Mesenchymal stem cell (in vitro differentiated cells and primary cell): ENCODE measurements around the gene DCUN1D2.
A peak's percentile ranks its signal among the peaks of the same experiment; 100 is the strongest.

Experiments used
- DNase-seq: peaks from one replicate; pipeline ENCODE4 v3.0.0-alpha.2; 2013
- H2AFZ ChIP-seq: one replicate; pipeline ENCODE4 v1.6.1; 2013; ENCODE audit warnings: low read depth, mild to moderate bottlenecking, control low read depth, inconsistent platforms, low read length, moderate library complexity
- H2AK5ac ChIP-seq: 2 replicates; pipeline ENCODE4 v1.6.1; 2013; ENCODE audit warnings: low read length, moderate library complexity, mild to moderate bottlenecking, inconsistent platforms; ENCODE audit not compliant: severe bottlenecking
- H2BK120ac ChIP-seq: one replicate; pipeline ENCODE4 v1.6.1; 2013; ENCODE audit warnings: low read depth, mild to moderate bottlenecking, inconsistent platforms, low read length, moderate library complexity
- H2BK12ac ChIP-seq, 2 experiments: one replicate each; pipeline ENCODE4 v1.6.1; 2013; ENCODE audit warnings: inconsistent platforms in 2 of 2, low read length in 2 of 2, mild to moderate bottlenecking in 2 of 2, moderate library complexity in 2 of 2, control low read depth in 1 of 2
- H2BK15ac ChIP-seq: one replicate; pipeline ENCODE4 v1.6.1; 2013; ENCODE audit warnings: mild to moderate bottlenecking, low read depth, inconsistent platforms; ENCODE audit not compliant: poor library complexity, severe bottlenecking
- H2BK5ac ChIP-seq: 2 replicates; pipeline ENCODE4 v1.6.1; 2013; ENCODE audit warnings: low read depth, mild to moderate bottlenecking, low read length, control low read depth, inconsistent platforms; ENCODE audit not compliant: poor library complexity, severe bottlenecking
- H3K14ac ChIP-seq, 2 experiments: one replicate each; pipeline ENCODE4 v1.6.1; 2013; ENCODE audit warnings: inconsistent platforms in 2 of 2, low read length in 2 of 2, control low read depth in 1 of 2, mild to moderate bottlenecking in 1 of 2, moderate library complexity in 1 of 2
- H3K18ac ChIP-seq, 2 experiments: one replicate each; pipeline ENCODE4 v1.6.1; 2013; ENCODE audit warnings: inconsistent platforms in 2 of 2, low read length in 2 of 2, control low read depth in 1 of 2, low read depth in 1 of 2, mild to moderate bottlenecking in 1 of 2
- H3K23ac ChIP-seq, 2 experiments: one replicate each; pipeline ENCODE4 v1.6.1; 2013; ENCODE audit warnings: inconsistent platforms in 2 of 2, low read length in 2 of 2, mild to moderate bottlenecking in 2 of 2, moderate library complexity in 2 of 2, control low read depth in 1 of 2
- H3K27ac ChIP-seq: 2 replicates; pipeline ENCODE4 v1.5.1; 2013; ENCODE audit warnings: mild to moderate bottlenecking, moderate library complexity, low read length, control low read depth, inconsistent platforms; ENCODE audit not compliant: poor library complexity, severe bottlenecking
- H3K27me3 ChIP-seq, 2 experiments: 2 replicates each; pipeline versions ENCODE4 v1.6.1 to v1.7.0; 2013; ENCODE audit warnings: low read length in 2 of 2, mild to moderate bottlenecking in 2 of 2, moderate library complexity in 2 of 2, control low read depth in 1 of 2, inconsistent platforms in 1 of 2; ENCODE audit not compliant: control insufficient read depth in 1 of 2, insufficient read depth in 1 of 2
- H3K36me3 ChIP-seq, 2 experiments: 2 replicates each; pipeline versions ENCODE4 v1.6.1 to v1.7.0; 2013; ENCODE audit warnings: low read length in 2 of 2, control low read depth in 1 of 2, inconsistent platforms in 1 of 2, low read depth in 1 of 2, mild to moderate bottlenecking in 1 of 2; ENCODE audit not compliant: insufficient read depth in 2 of 2, control insufficient read depth in 1 of 2
- H3K4ac ChIP-seq, 2 experiments: one replicate each; pipeline ENCODE4 v1.6.1; 2013; ENCODE audit warnings: inconsistent platforms in 2 of 2, low read length in 2 of 2, mild to moderate bottlenecking in 2 of 2, moderate library complexity in 2 of 2, control low read depth in 1 of 2, low read depth in 1 of 2
- H3K4me1 ChIP-seq: 2 replicates; pipeline ENCODE4 v1.6.1; 2013; ENCODE audit warnings: low read depth, low read length, control low read depth; ENCODE audit not compliant: control insufficient read depth, insufficient read depth
- H3K4me2 ChIP-seq: 2 replicates; pipeline ENCODE4 v1.6.1; 2013; ENCODE audit warnings: low read length, mild to moderate bottlenecking, inconsistent platforms; ENCODE audit not compliant: poor library complexity, severe bottlenecking
- H3K4me3 ChIP-seq, 2 experiments: 2 replicates each; pipeline versions ENCODE4 v1.5.1 to v1.7.0; 2013; ENCODE audit warnings: low read length in 2 of 2, mild to moderate bottlenecking in 2 of 2, control low read depth in 1 of 2, low read depth in 1 of 2; ENCODE audit not compliant: insufficient read depth in 1 of 2
- H3K79me1 ChIP-seq: replicated peaks from 2 replicates; pipeline ENCODE4 v1.6.1; 2013; ENCODE audit warnings: mild to moderate bottlenecking, control low read depth, low read length, inconsistent platforms; ENCODE audit not compliant: poor library complexity, severe bottlenecking
- H3K9ac ChIP-seq: 2 replicates; pipeline ENCODE4 v1.7.0; 2013; ENCODE audit warnings: mild to moderate bottlenecking, low read length, moderate library complexity
- H3K9me3 ChIP-seq: 2 replicates; pipeline ENCODE4 v1.7.0; 2013; ENCODE audit warnings: mild to moderate bottlenecking, low read length; ENCODE audit not compliant: control insufficient read depth
- H4K8ac ChIP-seq: one replicate; pipeline ENCODE4 v1.6.1; 2013; ENCODE audit warnings: inconsistent platforms, mild to moderate bottlenecking, low read length, moderate library complexity
- H4K91ac ChIP-seq: one replicate; pipeline ENCODE4 v1.6.1; 2013; ENCODE audit warnings: mild to moderate bottlenecking, low read length, inconsistent platforms
- WGBS: methylation state at CpG from one replicate; pipeline ENCODE4 v1.1.7; 2013; ENCODE audit warnings: mixed read lengths; 5-methylcytosine and 5-hydroxymethylcytosine counted together

Gene DCUN1D2

GRCh38 chr13:113537909-113538688 is 47.6 kb upstream of the DCUN1D2 start:
- Histone ChIP-seq H4K8ac (no peak overlapping the region), H2AFZ (no peak overlapping the region), H3K4me1 (no peaks in the 10 kb centered on the region), H3K18ac (no peak overlapping the region), H3K79me1 (peaks cover 25% of the 10 kb centered on the region), H3K27me3 (no peaks in the 10 kb centered on the region), H2BK5ac (no peak overlapping the region), H3K4me2 (no peak overlapping the region), H3K36me3 (peaks cover 69 to 85% of the 10 kb centered on the region in 2 experiments), H3K23ac (no peak overlapping the region), H3K9me3 (no peaks in the 10 kb centered on the region), H3K4me3 (no peak overlapping the region), H3K9ac (no peak overlapping the region), H3K27ac (no peak overlapping the region), H2BK12ac (no peak overlapping the region), H2AK5ac (no peak overlapping the region), H2BK15ac (no peak overlapping the region), H2BK120ac (no peak overlapping the region), H3K4ac (no peak overlapping the region), H3K14ac (peak overlapping the region in 1 of 2 experiments; percentile 13), H4K91ac (peak overlapping the region; percentile 36)
- 95% methylated on average over 21 of the region's 21 CpGs for WGBS
- no peak for DNase-seq

- H4K91ac ChIP-seq, result no peak overlapping the region
- 97% methylated on average over 19 of the region's 19 CpGs for WGBS
Observed at GRCh38 chr13:113537205-113537604, 46.7 kb upstream of the DCUN1D2 start.

GRCh38 chr13:113536461-113537110 is 46.1 kb upstream of the DCUN1D2 start:
- Histone ChIP-seq H2AFZ (no peak overlapping the region), H2BK120ac (no peak overlapping the region), H3K9me3 (no peaks in the 10 kb centered on the region), H3K27ac (no peak overlapping the region), H3K4me2 (no peak overlapping the region), H4K8ac (no peak overlapping the region), H2BK12ac (no peak overlapping the region), H3K36me3 (peaks cover 73 to 88% of the 10 kb centered on the region in 2 experiments), H3K79me1 (peaks cover 29% of the 10 kb centered on the region), H3K9ac (no peak overlapping the region), H3K27me3 (no peaks in the 10 kb centered on the region), H3K4me1 (peaks cover 10% of the 10 kb centered on the region), H3K23ac (no peak overlapping the region), H3K18ac (no peak overlapping the region), H3K14ac (no peak overlapping the region), H2BK15ac (no peak overlapping the region), H2BK5ac (no peak overlapping the region), H3K4ac (no peak overlapping the region), H3K4me3 (no peak overlapping the region), H2AK5ac (no peak overlapping the region), H4K91ac (no peak overlapping the region)
- WGBS, result 98% methylated on average over 16 of the region's 18 CpGs
- DNase-seq, result no peak

More at GRCh38 chr13:113537205-113537604, 46.7 kb upstream of the DCUN1D2 start:
- Histone ChIP-seq H3K27ac (no peak overlapping the region), H3K14ac (no peak overlapping the region), H3K79me1 (peaks cover 26% of the 10 kb centered on the region), H3K4me2 (no peak overlapping the region), H4K8ac (no peak overlapping the region), H3K4me3 (no peak overlapping the region), H3K18ac (no peak overlapping the region), H2BK120ac (no peak overlapping the region), H2BK5ac (no peak overlapping the region), H2AFZ (no peak overlapping the region), H3K4me1 (peaks cover 4% of the 10 kb centered on the region), H3K4ac (no peak overlapping the region), H3K9me3 (no peaks in the 10 kb centered on the region), H2BK12ac (no peak overlapping the region), H2AK5ac (no peak overlapping the region), H3K27me3 (no peaks in the 10 kb centered on the region), H3K23ac (no peak overlapping the region), H3K36me3 (peaks cover 69 to 83% of the 10 kb centered on the region in 2 experiments), H3K9ac (no peak overlapping the region), H2BK15ac (no peak overlapping the region)
- DNase-seq, result no peak

GRCh38 chr13:113535381-113535781 is 44.9 kb upstream of the DCUN1D2 start:
- Histone ChIP-seq H3K14ac (no peak overlapping the region), H3K9me3 (no peaks in the 10 kb centered on the region), H3K27me3 (no peaks in the 10 kb centered on the region), H4K91ac (no peak overlapping the region), H3K18ac (no peak overlapping the region), H2BK5ac (no peak overlapping the region), H2AFZ (no peak overlapping the region), H4K8ac (no peak overlapping the region), H3K79me1 (peaks cover 36% of the 10 kb centered on the region), H2AK5ac (no peak overlapping the region), H3K23ac (no peak overlapping the region), H3K27ac (no peak overlapping the region), H3K4me2 (no peak overlapping the region), H2BK15ac (no peak overlapping the region), H3K4me3 (no peak overlapping the region), H3K4ac (no peak overlapping the region), H3K36me3 (peaks cover 72 to 89% of the 10 kb centered on the region in 2 experiments), H2BK120ac (no peak overlapping the region), H3K9ac (no peak overlapping the region), H3K4me1 (peaks cover 14% of the 10 kb centered on the region), H2BK12ac (no peak overlapping the region)
- 97% methylated on average over 13 of the region's 13 CpGs for WGBS
- DNase-seq, result no peak
